AML-193 (cell line): ENCODE results near the gene MIA.
"Not testable (repeated sequence)": the region's sequence is repeated elsewhere in the genome, so short reads cannot be mapped to it uniquely, and the experiment has no call there.

Experiments used
- DNase-seq, 2 experiments: peaks; one replicate each; lab custom pipeline; 2025; lab: John Stamatoyannopoulos, UW

Gene MIA

GRCh38 chr19:40780582-40780981 is 5.3 kb downstream of the MIA start:
- no peak for DNase-seq

DNA sequence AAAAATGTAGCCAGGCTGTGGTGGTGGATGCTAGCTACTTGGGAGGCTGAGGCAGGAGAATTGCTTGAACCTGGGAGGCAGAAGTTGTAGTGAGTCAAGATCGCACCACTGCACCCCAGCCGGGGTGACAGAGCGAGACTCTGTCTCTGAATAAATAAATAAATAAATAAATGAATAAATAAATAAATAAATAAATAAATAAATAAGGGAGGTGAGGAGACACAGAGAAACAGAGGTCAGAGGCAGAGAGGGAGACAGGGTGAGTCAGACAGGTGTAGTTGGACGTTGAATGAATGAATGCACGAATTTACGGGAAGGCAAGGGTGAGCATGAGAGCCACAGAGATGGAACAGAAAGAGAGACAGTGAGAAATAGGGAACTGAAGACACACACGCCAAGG is 5.8 kb downstream of the MIA start:
- DNase-seq: no peak

GRCh38 chr19:40783711-40784110 is 8.4 kb downstream of the MIA start:
- DNase-seq: no peak

DNA sequence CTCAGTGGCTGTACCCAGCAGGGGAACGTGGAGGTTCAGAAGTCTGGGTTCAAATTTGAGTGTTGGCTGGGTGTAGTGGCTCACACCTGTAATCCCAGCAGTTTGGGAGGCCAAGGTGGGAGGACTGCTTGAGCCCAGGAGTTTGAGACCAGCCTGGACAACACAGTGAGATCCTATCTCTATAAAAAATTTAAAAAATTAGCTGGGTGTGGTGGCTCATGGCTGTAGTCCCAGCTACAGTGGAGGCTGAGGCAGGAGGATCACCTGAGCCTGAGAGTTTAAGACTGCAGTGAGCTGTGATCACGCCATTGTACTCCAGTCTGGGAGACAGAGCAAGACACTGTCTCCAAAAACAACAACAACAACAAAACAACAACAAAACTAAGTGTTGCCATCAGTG is 8.8 kb downstream of the MIA start:
- DNase-seq: not testable (repeated sequence)

DNA sequence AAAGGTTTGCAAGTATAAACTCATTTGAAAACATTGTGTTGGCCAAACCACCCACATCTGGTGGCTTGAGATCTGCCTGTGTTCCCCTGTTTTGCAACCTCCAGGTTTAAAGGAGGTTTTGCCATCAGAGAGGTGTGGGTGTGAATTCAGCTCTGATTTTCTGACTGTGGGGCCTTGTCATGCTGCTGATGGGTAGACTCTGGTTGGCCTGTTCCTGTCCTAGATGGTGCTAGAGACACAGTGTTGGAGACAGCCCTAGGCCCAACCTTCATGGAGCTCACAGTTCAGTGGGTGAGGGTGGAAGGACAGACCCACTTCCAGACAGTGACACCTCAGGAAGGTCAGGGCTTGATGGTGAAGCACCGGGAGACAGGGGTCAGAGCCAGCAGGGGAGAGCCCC is 10.2 kb downstream of the MIA start:
- DNase-seq: no peak

DNA sequence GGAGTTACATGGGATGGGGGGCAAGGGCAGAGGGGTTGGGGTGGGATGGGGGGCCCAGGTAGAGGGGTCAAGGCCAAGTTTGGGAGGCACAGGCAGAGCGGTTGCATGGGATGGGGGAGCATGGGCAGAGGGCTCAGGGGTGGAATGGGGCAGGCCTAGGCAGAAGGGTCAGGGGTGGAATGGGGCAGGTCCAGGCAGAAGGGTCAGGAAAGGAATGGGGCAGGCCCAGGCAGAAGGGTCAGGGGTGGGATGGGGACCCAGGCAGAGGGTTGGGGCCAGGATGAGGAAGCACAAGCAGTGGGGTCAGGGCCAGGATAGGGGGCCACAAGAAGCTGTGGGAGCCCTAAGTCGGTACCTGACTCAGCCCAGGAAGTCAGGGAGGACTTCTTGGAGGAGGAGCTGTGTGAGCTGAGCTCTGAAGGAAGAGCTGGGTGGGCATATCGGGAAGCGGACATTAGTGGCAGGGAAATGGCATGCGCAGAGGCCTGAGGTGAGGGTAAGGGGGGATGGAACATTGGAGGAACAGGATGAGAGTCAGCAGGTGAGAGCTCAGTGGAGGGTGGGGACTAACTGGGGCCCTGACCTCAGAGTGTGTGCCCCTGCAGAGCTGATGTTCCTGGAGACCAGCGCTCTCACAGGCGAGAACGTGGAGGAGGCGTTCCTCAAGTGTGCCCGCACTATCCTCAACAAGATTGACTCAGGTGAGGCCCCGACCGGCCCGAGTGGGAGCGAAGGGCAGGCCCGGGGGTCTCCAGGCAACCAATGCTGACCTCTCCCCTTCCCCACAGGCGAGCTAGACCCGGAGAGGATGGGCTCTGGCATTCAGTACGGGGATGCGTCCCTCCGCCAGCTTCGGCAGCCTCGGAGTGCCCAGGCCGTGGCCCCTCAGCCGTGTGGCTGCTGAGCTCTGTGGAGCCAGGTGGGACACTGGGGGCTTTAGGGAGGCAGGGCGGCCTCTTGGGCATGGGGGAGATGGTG is 11.0 kb downstream of the MIA start:
- no peak for DNase-seq

DNA sequence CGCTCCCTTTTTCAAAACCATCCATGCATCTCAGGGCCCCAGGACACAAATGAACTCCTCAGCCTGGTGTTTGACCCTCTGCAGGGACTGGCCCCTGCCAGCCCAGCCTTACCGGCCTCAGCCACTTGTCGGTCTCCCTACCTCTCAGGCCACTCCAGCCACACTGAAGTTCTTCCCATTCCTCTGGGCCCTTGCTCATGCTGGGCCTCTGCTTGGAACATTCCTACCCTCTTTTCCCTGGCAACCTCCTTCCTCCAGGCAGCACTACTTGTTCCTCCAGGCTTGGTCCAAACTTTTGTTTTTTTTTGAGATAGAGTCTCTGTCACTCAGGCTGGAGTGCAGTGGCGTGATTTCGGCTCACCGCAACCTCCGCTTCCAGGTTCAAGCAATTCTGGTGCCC is 16.0 kb downstream of the MIA start:
- DNase-seq: no peak

- DNase-seq: no peak
Measured at GRCh38 chr19:40791996-40792395, 16.7 kb downstream of the MIA start.

DNA sequence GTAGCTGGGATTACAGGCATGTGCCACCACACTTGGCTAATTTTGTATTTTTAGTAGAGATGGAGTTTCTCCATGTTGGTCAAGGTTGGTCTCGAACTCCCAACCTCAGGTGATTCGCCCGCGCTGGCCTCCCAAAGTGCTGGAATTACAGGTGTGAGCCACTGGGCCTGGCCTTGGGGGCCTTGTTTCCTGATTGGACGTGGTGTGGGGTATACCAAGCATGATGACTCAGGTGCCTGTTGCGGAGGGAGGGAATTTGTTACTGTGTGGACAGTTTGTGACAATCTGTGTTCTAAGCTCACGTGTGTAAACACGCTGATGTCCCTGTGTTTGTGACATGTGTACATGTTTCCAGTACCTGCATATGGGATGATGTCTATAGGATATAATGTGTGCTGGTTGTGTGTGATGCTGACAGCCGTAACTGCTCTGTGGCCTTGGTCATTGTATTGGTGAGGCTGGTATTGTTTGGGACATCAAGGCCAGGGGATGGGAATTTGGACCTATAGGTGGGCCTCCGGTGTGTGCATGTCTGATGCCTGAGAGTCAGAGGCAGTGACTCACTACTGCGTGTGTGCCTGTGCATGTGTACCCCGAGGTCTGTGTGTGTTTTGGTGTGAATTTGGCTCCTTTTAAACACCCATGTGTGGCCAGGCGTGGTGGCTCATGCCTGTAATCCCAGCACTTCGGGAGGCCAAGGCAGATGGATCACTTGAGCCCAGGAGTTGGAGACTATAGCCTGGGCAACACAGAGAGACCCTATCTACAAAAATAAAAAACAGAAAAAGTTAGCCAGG is 22.0 kb downstream of the MIA start:
- DNase-seq: no peak

DNA sequence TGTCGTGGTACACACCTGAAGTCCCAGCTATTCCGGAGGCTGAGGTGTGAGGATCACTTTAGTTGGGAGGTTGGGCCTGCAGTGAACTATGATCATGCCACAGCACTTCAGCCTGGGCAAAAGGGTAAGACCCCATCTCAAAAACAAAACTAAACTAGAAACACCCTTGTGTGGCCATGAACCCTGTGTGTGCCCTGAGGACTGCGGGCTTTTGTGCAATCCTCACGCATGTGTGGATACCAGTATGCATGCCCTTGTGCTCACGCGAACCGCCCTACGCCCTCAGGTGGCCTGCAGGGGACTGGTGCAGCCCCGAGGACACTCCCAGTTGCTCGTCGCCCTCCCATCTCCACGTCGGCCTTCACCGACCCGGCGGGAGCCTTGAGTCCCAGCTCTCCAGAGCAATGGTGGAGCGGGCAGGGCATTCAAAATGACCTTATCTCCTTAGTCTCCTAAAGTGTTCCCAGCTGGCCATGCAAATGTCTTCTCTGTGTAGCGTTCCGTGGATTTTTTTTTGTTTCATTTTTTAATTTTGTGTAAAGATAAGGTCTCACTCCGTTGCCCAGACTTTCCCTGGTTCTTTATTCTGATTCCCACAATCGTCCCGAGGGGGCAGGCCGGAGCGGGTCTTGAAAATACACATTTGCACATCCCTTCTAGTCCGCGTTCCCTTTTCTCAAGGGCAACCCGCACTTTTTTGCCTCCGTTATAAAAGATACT is 22.8 kb downstream of the MIA start:
- DNase-seq: peak; percentile 79 to 81

DNA sequence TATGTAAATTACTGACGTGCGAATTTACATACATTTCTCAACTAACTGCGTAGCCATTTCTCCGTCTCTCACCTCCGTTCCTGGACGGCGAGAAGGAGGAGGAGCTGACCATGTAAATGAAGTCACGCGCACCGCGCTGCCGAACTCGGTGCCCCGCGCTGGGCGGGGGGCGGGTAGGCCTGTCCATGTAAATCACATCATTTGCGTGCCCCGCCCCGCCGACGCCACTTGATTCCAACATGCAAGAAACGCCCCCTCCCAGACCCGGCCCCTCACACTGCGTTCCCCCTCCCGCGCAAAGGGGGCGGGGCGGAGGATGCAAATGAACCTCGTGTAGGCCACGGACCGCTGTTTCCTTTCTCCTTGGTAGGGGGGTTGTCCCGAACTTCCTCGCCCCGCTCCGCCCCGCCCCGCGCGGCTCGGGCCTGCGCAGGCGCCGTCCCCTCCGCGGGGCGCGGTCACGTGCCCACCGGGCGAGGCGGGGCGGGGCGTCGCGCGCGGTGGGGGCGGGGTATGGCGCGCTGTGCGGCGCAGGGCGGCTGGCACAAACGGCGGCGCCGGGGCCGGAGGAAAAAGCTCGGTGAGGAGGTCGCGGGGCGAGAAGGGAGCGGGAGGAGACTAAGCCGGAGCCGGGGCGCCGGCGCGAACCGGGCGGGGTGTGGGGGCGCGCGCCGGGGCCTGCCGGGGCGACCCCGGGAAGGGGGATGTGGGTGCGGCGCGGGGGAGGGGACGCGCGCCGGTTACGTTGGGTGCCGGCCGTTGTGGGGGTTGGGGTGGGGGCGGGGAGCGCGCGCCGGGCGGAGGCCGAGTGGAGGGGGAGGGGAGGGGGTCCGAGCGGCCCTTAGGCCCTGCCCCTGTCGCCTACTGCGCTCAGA is 23.6 kb downstream of the MIA start, which contains the start of gene EGLN2:
TSS of gene EGLN2 (plus strand) at position 509 of the 875 bp plus-strand sequence. CDS start 1,382 bp downstream, outside the sequence.
- DNase-seq: peak; percentile 98

GRCh38 chr19:40799558-40800338 is 24.4 kb downstream of the MIA start:
- no peak for DNase-seq

DNA sequence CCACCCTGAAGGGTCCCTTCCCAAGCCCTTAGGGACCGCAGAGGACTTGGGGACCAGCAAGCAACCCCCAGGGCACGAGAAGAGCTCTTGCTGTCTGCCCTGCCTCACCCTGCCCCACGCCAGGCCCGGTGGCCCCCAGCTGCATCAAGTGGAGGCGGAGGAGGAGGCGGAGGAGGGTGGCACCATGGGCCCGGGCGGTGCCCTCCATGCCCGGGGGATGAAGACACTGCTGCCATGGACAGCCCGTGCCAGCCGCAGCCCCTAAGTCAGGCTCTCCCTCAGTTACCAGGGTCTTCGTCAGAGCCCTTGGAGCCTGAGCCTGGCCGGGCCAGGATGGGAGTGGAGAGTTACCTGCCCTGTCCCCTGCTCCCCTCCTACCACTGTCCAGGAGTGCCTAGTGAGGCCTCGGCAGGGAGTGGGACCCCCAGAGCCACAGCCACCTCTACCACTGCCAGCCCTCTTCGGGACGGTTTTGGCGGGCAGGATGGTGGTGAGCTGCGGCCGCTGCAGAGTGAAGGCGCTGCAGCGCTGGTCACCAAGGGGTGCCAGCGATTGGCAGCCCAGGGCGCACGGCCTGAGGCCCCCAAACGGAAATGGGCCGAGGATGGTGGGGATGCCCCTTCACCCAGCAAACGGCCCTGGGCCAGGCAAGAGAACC is 25.1 kb downstream of the MIA start:
- no peak for DNase-seq

GRCh38 chr19:40800997-40801377 is 25.7 kb downstream of the MIA start:
- no peak for DNase-seq

GRCh38 chr19:40801426-40802299 is 26.3 kb downstream of the MIA start:
- no peak for DNase-seq

DNA sequence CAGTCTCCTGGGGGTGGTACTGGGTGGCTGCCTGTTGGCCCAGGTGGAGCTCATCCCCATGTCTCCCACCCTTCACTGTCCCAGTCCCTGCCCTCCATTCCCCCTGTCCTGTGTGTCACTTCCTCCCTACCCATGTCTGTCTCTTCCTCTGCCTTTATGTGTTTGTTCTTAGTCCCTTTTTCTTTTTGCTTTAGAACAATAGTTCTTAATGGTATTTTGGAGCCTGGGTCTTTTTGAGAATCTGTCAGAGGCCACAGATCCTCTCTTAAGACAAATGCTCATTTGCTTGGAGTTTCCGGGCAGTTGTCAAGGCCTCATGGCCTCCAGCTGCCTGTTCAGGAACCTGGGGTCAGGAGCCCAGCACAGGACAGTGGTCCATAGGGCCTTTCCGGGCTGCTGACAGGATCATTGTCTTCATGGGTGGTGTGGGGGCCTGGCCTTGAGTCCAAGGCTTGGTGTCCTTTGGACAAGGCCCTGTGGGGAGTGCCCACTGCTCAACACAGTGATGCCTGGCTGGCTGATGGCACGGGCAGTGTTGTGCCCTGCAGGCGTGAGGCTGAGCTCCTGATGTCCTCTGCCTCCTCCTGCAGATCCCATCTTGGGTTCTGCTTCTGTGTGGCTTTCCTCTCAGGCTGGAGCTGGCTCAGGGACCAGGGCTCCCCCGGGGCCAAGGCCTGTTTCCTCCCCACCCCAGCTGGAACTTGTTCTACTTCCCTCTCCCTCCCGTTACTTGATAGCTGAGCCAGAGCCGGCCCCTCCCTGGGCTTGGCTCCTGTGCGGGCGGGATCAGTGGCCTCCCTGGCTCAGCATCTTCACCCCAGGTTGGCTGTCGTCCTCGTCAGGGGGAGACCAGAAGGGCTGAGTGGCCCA is 27.2 kb downstream of the MIA start:
- no peak for DNase-seq

- DNase-seq: no peak
Measured at GRCh38 chr19:40803170-40803856, 28.0 kb downstream of the MIA start.
